HG03159 (cell line): Measurements from ENCODE around the gene ZNF221.

Experiments used
- ATAC-seq: cut with Tn5 transposase; IDR thresholded peaks from one replicate; pipeline ENCODE4 v1.9.1; 2021; ENCODE audit warnings: mild to moderate bottlenecking, moderate library complexity; ENCODE audit not compliant: unreplicated experiment

The ZNF221 gene

DNA sequence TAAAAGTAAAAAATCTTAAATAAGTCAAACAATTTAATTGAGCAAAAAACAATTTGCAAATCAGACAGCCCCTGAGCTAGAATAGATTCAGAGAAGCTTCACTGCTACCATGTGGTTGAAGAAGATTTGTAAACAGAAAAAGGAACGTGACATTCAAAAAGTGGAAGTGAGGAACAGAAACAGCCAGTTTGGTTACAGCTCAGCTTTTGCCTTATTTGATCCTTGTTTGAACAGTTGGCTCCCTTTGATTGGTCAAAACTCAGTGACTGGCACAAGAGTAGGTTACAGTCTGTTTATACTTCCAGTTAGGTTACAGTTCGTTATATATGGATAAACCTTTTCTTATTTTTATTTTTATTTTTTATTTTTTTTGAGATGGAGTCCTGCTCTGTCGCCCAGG is 5.8 kb downstream of the ZNF221 start:
- no peak for ATAC-seq

DNA sequence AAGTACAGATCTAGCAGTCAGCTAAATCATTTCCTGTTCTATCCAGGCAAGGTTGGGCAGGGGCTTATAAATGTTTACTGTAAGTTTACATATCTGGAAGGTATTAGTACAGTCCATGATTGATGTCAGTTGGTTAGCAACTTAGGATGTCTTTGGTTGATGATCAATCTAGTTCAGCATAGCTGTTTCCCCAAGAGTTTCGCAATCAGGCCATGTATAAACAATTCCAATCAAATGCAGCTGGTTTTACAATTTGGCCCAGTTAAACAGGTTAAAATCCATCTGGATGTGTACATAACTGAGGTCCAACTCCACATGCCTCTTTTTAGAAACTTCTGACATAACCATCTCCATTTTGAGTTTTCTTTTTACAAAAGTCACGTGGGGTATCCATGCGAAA is 6.9 kb downstream of the ZNF221 start:
- no peak for ATAC-seq

DNA sequence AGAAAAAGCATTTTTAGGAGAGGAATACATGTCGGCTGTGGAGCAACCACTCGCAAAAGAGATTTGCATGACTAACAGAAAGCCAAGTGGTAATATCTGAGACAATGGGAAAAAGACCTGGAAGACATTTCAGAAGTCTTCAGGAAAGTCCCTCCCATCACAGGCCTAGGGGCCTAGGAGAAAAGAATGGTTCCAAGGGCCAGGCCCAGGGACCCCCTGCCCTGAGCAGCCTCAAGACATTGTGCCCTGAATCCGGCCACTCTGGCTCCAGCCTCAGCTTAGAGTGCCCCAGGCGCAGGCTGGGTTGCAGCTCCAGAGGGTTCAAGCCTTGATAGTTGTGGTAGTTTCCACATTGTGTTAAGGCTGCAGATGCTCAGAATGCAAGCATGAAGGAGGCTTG is 9.4 kb downstream of the ZNF221 start:
- ATAC-seq = no peak

DNA sequence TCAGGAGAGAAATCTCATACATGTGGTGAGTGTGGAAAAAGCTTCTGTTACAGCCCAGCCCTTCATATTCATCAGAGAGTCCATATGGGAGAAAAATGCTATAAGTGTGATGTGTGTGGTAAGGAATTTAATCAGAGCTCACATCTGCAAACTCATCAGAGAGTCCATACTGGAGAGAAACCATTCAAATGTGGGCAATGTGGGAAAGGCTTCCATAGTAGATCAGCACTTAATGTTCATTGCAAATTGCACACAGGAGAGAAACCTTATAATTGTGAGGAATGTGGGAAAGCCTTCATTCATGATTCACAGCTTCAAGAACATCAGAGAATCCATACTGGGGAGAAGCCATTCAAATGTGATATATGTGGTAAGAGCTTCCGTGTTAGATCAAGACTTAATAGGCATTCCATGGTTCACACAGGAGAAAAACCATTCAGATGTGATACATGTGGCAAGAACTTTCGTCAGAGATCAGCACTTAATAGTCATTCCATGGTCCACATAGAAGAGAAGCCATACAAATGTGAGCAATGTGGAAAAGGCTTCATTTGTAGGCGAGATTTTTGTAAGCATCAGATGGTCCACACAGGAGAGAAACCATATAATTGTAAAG is 15.2 kb downstream of the ZNF221 start:
- no peak for ATAC-seq

DNA sequence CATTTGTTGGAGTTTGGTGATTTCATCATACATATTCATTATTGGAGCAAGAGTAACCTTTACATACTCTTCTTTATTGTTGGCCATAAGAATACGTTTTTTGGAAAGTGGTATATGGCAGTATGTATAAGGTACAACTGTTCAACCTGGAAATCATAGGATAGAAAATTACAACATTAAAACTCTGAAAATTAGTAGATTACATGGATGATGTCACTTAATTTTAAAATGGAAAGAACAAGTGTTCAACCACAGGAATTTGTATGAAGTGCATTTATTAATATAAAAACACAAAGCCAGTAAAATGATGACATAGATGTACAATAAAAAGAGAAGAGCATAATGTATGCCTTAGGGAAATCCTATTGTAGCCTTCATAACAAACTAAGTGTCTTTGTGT is 25.7 kb downstream of the ZNF221 start:
- ATAC-seq = no peak

DNA sequence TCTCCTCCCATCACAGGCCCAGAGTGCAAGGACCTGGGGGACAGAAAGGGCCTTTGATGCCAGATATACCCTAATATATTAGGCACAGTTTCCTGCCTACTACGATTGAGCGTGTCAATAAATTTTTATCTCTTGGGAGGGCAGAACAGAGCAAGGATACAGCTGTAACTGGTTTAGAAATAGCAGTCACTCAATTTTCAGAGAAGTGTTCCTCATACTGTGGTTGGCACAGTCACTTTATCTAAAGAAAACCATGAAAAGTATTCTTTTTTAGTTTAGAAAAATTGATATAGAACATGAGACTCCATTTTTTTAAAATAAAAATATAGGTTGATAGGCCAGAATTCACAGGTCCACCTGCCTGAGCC is 32.5 kb downstream of the ZNF221 start:
- ATAC-seq = peak; percentile 16

GRCh38 chr19:43983912-43984686 is 33.1 kb downstream of the ZNF221 start, which contains the start of gene ZNF155:
Gene ZNF155, plus strand, starts transcription at chr19:43984188. Its CDS starts 4,356 bp downstream, at chr19:43988544.
- peak; percentile 90 for ATAC-seq

DNA sequence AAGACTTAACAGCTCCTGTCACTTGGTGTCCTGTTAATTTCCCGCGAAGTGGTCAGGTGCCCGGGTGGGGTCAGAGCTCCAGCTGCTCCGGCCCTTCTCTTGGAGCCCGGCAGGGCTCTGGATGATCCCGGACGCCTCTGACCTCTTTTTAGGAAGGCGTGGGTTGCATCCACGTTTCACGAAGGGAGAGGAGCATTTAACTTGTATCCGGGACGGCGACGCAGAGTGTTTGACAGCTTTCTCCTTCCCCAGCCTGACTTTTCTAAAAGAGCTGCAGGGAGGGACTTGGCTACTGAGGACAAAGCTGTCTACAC is 33.6 kb downstream of the ZNF221 start:
- no peak for ATAC-seq

DNA sequence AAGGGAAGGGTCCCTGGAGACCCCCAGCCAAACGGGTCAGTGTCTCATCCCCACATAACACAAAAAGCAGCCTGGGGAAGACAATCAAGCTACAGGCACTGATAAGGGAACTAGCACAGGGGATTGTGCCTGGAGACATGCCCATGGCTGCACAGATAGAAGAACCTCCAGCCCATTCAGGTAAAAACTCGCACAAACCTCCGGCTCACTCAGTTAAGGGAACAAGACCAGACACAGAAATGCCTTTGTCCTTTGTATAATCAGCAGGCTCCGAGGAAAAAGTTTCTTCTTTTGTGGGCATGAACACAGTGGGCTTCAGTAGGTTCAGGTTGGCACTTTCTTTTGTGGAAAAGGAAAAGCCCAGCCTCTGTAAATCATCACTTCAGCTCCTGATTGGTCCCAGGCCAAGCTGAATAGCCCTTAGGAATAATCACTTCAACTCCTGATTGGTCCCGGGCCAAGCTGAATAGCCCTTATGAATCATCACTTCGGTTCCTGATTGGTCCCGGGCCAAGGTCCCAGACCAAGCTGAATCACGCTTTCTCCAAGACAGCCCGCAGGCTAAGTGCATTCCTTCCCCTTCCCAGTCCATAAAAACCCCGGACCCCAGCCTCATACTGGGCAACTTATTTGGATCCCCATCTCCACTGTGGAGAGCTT is 46.7 kb downstream of the ZNF221 start:
- no peak for ATAC-seq

DNA sequence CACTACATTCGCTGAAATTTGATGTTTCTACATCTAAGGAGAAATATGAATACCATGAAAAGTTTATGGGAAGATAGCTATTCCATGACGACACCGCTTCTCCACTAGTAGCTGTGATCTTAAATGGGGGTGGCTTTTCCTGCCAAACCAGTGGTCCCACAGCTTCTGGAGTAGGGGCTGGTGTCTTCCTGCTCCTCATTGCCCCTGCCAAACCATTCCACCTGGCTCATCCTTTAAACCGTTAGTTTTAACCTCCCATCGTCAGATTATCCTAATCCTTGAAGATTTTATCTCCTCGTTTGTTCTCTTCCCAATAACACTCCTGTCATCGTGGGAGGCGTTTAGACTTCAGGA is 51.2 kb downstream of the ZNF221 start:
- no peak for ATAC-seq

GRCh38 chr19:44002566-44003460 is 51.8 kb downstream of the ZNF221 start, which contains the start of gene ZNF230:
Gene ZNF230, plus strand, starts transcription at chr19:44002957. Its CDS starts 4,122 bp downstream, at chr19:44007079.
- ATAC-seq = peak; percentile 90

DNA sequence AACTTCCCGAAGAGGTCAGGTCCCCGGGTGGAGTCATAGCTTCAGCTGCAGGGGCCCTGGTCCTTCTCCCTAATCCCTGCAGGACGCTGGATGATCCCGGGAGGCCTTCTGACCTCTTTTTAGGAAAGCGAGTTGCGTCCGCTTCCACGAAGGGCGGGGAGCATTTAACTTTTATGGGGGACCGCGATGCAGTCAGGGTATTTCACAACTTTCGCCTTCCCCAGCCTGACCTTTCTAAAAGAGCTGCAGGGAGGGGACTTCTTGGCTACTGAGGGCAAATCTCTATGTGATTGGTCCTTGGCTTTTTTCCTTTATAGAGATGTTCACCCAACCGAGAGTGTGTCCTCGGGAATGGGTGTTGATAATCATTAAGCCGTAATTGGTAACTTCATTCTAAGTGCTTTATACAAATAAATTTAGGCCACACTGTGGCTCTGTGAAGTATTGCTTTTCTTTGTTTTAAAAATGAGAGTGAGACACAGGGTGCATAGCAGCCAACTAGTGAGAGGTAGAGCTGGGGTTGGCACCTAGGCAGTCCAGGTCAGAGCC is 52.5 kb downstream of the ZNF221 start:
- peak; percentile 35 for ATAC-seq

DNA sequence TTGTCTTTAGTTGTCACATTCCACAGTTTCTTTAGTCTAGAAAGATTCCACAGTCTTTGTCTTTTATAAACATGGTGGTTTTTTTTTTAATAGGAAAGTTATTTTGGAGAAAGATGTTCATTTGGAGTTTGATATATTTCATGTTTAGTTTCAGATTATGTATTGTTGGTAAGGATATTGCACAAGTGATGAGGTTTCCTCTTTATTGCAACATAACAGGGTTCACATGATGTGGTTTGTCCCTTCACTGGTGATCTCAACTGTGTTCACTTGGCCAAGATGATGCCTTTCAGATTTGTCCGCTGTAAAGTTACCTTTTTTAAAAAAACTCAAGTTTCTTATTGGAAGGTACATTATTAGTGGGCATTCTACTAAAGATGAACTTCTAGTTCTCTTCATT is 54.9 kb downstream of the ZNF221 start:
- ATAC-seq = no peak

GRCh38 chr19:44007473-44007872 is 56.4 kb downstream of the ZNF221 start:
- ATAC-seq = no peak

DNA sequence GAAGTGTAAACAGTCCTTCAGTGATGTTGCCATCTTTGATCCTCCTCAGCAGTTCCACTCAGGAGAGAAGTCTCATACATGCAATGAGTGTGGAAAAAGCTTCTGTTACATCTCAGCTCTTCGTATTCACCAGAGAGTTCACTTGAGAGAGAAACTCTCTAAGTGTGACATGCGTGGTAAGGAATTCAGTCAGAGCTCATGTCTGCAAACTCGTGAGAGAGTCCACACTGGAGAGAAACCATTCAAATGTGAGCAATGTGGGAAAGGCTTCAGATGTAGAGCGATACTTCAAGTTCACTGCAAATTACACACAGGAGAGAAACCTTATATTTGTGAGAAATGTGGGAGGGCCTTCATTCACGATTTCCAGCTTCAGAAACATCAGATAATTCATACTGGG is 59.4 kb downstream of the ZNF221 start:
- ATAC-seq = no peak
